ENCODE results near the gene CEMIP2. TPM values are rescaled to one million over a fixed set of nuclear protein-coding genes. Genes with fewer than 3 reads are reported as not detected.

Gene CEMIP2
- polyA plus RNA-seq, 3 donors from 2014 or later: 16.9 to 32.7 (median 21.8) TPM

DNA sequence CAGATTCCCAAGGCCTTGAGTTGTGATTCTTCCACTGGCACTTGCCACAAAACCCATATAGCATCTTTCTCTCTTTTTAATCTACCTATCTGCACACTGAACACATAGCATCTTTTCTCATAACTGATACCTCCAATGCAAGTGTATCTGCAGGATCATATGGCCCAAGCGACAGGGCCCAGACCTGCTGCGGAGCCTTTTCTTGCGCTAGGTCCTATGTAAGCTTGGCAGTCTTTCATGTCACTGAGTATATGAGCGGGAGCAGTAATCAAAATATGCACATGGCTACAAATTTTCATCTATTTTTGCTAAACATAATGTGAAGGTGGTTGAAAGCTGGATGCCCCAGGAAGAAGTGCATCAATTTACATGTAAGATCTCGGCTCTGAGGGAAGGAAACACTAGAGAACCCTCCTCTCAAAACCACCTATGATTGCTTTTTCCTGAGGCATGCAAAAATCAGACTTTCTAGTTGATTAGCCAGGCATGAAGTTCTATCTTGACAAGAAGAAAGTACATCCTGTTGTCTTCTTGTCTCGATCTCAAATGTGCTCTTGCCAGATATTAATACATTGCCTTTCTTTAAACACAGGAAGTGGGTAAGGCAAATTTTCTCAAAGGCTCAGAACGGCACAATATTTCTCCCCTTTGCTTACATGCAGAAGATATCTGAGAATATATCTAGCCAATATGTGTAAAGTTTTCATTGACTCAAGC, 26.9 kb upstream of the CEMIP2 start:
- peak; percentile 43 to 66 (median 57) for DNase-seq
- peaks cover 0 to 6% (median 0%) of the 10 kb centered on the region in 3 donors for H3K36me3 Mint-ChIP-seq
- H3K4me3 Mint-ChIP-seq: peak overlapping the region; percentile 55 to 86 (median 74)
- no peaks in the 10 kb centered on the region for H3K9me3 Mint-ChIP-seq
- peaks cover 48 to 62% of the 10 kb centered on the region in 2 donors for H3K4me1 Mint-ChIP-seq
- peaks cover 3 to 5% (median 3%) of the 10 kb centered on the region in 3 donors for H3K27me3 Mint-ChIP-seq (ENCODE audit: low read depth in 3 of 3)
- H3K27ac Mint-ChIP-seq: peak overlapping the region; percentile 87 to 98 (median 95)

DNA sequence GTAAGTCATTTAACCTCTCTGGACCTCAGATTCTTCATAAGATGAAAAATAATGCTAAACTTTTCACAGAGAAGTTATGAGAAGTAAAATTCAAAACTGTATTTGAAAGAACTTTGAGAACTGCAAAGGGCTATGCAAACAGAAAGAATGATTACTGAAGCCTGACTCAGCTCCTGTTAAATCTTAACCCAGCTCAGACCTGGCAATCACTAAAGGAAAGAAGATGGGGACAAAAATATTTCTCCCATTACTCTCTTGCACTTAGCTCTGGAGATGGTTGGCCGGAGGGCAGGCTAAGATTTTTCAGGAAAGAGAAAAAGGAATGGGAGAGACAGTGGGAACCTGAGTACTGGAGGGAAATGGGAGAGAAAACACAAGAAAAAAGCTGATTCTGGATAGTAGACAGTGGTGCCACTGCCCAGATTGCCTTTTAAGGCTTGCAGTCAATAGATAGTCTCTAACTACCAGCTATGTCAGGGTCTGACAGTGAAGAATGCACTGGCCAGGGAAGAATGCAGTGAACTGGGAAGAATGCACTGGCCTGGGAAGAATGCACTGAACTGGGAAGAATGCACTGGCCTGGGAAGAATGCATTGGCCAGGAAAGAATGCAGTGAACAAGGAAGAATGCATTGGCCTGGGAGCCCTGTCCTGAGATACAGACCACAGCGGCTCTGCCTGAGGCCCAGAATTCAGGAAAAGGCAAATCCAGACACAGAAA, 25.2 kb upstream of the CEMIP2 start:
- H3K4me1 Mint-ChIP-seq: peaks cover 48 to 62% of the 10 kb centered on the region in 2 donors
- H3K36me3 Mint-ChIP-seq: peaks cover 0 to 8% (median 0%) of the 10 kb centered on the region in 3 donors
- DNase-seq: no peak
- H3K9me3 Mint-ChIP-seq: no peaks in the 10 kb centered on the region
- H3K27me3 Mint-ChIP-seq (ENCODE audit: low read depth in 3 of 3): peaks cover 3 to 5% (median 3%) of the 10 kb centered on the region in 3 donors
- peak overlapping the region; percentile 87 to 98 (median 94) for H3K27ac Mint-ChIP-seq
- peak overlapping the region in 3 of 5 donors; percentile 21 to 30 (median 21) for H3K4me3 Mint-ChIP-seq

DNA sequence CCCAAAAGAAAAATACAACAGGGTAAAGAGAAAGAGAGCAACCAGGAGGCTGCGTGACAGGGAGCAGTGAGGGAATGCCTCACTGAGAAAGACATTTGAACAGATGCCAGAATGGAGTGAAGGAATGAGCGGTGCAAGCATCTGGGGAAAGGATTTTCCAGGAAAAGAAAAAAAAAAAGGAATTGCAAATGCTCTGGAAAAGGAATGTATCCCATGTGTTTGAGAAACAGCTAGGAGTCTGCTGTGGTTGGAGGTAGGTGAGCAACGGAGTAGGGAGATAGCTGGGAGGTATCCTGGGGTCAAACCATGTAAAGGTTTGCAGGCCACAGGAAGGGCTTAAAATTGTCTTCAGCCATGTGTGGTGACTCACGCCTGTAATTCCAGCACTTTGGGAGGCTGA, 23.6 kb upstream of the CEMIP2 start:
- Mint-ChIP-seq H3K4me1 (peaks cover 43 to 54% of the 10 kb centered on the region in 2 donors), H3K36me3 (peaks cover 0 to 8% (median 0%) of the 10 kb centered on the region in 3 donors)

DNA sequence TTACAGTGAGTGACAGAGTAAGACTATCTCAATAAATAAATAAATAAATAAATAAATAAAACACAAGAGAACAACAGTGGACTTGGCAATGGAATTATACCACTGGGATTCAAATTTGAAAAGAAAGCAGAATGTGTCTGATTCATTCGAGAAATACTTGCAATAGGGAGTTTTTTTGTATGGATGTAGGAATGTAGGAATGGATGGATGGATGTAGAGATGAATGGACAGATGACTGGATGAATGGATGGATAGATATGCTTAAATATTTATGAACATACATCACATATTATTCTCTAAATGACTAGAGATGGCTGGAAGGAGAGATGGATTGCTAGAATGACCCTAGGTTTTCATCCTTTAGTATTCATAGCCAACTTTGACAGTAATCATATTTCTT, 22.0 kb upstream of the CEMIP2 start:
- Mint-ChIP-seq H3K36me3 (peaks cover 0 to 8% (median 0%) of the 10 kb centered on the region in 3 donors), H3K27ac (peak overlapping the region in 2 of 6 donors; percentile 7 to 77), H3K4me3 (no peak overlapping the region), H3K27me3 (ENCODE audit: low read depth in 3 of 3) (peaks cover 3 to 5% (median 4%) of the 10 kb centered on the region in 3 donors), H3K4me1 (peaks cover 33 to 40% of the 10 kb centered on the region in 2 donors), H3K9me3 (no peaks in the 10 kb centered on the region)
- no peak for DNase-seq

More for the DNA sequence above, 23.6 kb upstream of the CEMIP2 start:
- Mint-ChIP-seq H3K27me3 (ENCODE audit: low read depth in 3 of 3) (peaks cover 3 to 5% (median 3%) of the 10 kb centered on the region in 3 donors), H3K4me3 (peak overlapping the region in 1 of 5 donors; percentile 8), H3K9me3 (no peaks in the 10 kb centered on the region), H3K27ac (peak overlapping the region; percentile 44 to 91 (median 72))
- no peak for DNase-seq

- Mint-ChIP-seq H3K27me3 (ENCODE audit: low read depth in 3 of 3) (peaks cover 2 to 13% (median 12%) of the 10 kb centered on the region in 3 donors), H3K27ac (peak overlapping the region; percentile 99 to 100 (median 100)), H3K36me3 (peaks cover 3 to 6% (median 5%) of the 10 kb centered on the region in 3 donors), H3K4me3 (peak overlapping the region; percentile 39 to 86 (median 73)), H3K9me3 (no peaks in the 10 kb centered on the region), H3K4me1 (peaks cover 69 to 70% of the 10 kb centered on the region in 2 donors)
- peak; percentile 91 to 93 (median 93) for DNase-seq
These were observed 14.8 kb upstream of the CEMIP2 start for GRCh38 chr9:71783120-71783523.

- no peaks in the 10 kb centered on the region for H3K9me3 Mint-ChIP-seq
- peaks cover 3 to 6% (median 5%) of the 10 kb centered on the region in 3 donors for H3K36me3 Mint-ChIP-seq
- H3K4me1 Mint-ChIP-seq: peaks cover 72% of the 10 kb centered on the region in 2 donors
- H3K4me3 Mint-ChIP-seq: peak overlapping the region; percentile 39 to 86 (median 73)
- peak overlapping the region; percentile 99 to 100 (median 100) for H3K27ac Mint-ChIP-seq
- H3K27me3 Mint-ChIP-seq (ENCODE audit: low read depth in 3 of 3): peaks cover 2 to 13% (median 12%) of the 10 kb centered on the region in 3 donors
- DNase-seq: peak; percentile 55 to 62 (median 61)
These were observed 13.1 kb upstream of the CEMIP2 start for GRCh38 chr9:71781391-71781790.

DNA sequence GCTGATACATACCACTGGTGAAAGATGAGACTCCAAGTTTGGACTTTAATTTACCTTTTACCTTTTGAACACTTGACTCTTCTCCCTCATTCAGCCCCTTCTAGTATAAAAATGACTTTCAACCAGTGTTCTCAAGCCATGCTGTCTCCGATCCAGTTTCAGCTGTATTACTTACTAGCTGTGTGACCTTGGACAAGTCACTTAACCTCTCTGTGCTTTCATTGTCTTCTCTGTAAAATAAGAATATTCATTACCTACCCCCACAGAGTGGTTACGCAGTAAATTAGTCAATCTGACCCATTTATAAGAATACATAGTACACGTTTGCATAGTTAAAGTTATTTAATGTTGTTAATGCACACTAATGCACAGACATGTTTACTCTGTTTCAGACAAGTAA, 12.6 kb upstream of the CEMIP2 start:
- H3K36me3 Mint-ChIP-seq: peaks cover 3 to 6% (median 5%) of the 10 kb centered on the region in 3 donors
- H3K4me3 Mint-ChIP-seq: peak overlapping the region; percentile 39 to 86 (median 73)
- H3K27me3 Mint-ChIP-seq (ENCODE audit: low read depth in 3 of 3): peaks cover 2 to 13% (median 12%) of the 10 kb centered on the region in 3 donors
- peaks cover 72 to 75% of the 10 kb centered on the region in 2 donors for H3K4me1 Mint-ChIP-seq
- H3K27ac Mint-ChIP-seq: peak overlapping the region; percentile 99 to 100 (median 100)
- H3K9me3 Mint-ChIP-seq: no peaks in the 10 kb centered on the region
- DNase-seq: no peak

DNA sequence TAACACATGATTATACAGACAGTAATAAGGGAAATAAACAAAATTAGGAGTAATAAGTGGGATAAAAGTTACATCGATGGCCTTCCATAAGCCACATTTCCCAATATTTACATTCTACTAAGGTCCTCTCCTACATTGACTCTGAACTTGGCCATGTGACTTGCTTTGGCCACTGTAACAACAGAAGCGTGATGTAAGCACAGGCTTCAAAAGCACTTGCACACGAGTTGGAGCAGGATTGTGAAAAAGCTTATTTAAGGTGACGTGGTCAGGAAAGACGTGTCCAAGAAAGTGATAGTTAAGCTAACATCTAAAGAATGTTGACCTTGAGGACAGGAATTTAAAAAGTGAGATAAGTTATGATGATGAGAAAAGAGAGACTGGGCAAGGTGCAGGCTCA, 9.8 kb upstream of the CEMIP2 start:
- Mint-ChIP-seq H3K4me3 (no peak overlapping the region), H3K27me3 (ENCODE audit: low read depth in 3 of 3) (peaks cover under 1 to 7% (median 5%) of the 10 kb centered on the region in 3 donors), H3K9me3 (no peaks in the 10 kb centered on the region), H3K36me3 (no peaks in the 10 kb centered on the region), H3K4me1 (peaks cover 70 to 79% of the 10 kb centered on the region in 2 donors), H3K27ac (peak overlapping the region; percentile 57 to 100 (median 77))
- no peak for DNase-seq

DNA sequence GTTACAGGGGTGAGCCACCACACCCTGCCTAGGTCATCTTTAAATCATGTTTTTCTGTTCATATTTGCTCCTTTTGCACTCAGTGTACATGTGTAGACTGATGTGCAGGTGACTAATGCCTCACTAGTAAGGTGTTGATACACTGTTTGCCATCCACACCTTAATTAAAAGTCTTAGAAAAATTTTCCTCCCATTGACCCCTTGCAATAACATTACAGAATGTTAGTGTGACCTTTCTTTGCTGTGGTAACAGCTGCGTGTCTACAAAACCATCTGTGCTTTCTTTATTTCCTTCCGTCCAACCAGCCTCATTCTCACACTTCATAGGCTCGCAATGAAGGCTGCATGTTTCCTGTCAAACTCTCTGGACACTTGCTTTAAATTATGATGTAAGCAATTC, 6.6 kb upstream of the CEMIP2 start:
- H3K4me3 Mint-ChIP-seq: peak overlapping the region; percentile 25 to 73 (median 65)

DNA sequence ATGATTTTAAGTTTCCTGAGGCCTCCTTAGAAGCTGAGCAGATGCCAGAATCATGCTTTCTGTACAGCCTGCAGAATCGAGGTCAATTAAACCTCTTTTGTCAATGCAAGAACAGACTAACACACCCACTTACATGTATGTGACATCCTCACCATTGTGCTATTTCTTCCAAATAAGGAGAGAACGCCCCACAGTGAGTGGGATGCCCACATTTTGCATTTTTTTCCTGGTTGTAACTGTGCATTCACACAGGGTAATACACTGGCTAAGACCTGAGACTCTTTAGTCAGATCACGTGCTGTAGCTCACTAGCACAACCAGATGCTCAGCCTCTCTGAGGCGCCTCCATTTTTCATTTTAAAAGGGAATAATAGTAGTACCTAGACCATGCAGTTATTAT, 4.4 kb upstream of the CEMIP2 start:
- peaks cover 7 to 12% (median 10%) of the 10 kb centered on the region in 3 donors for H3K27me3 Mint-ChIP-seq (ENCODE audit: low read depth in 3 of 3)

More for the DNA sequence above, 6.6 kb upstream of the CEMIP2 start:
- Mint-ChIP-seq H3K36me3 (no peaks in the 10 kb centered on the region), H3K4me1 (peaks cover 42 to 50% of the 10 kb centered on the region in 2 donors), H3K27ac (peak overlapping the region; percentile 74 to 93 (median 87)), H3K9me3 (no peaks in the 10 kb centered on the region), H3K27me3 (ENCODE audit: low read depth in 3 of 3) (peaks cover 0 to 6% (median 2%) of the 10 kb centered on the region in 3 donors)
- peak; percentile 62 to 72 (median 65) for DNase-seq

GRCh38 chr9:71770170-71770569, 1.9 kb upstream of the CEMIP2 start:
- Mint-ChIP-seq H3K27me3 (ENCODE audit: low read depth in 3 of 3) (peaks cover 14 to 16% (median 15%) of the 10 kb centered on the region in 3 donors), H3K9me3 (no peaks in the 10 kb centered on the region), H3K27ac (peak overlapping the region; percentile 92 to 98 (median 97)), H3K36me3 (no peaks in the 10 kb centered on the region), H3K4me3 (peak overlapping the region; percentile 93 to 96 (median 94)), H3K4me1 (peaks cover 47 to 55% of the 10 kb centered on the region in 2 donors)
- DNase-seq: no peak

More for the DNA sequence above, 4.4 kb upstream of the CEMIP2 start:
- Mint-ChIP-seq H3K27ac (peak overlapping the region in 3 of 6 donors; percentile 28 to 82 (median 40)), H3K4me1 (peaks cover 33 to 36% of the 10 kb centered on the region in 2 donors), H3K36me3 (no peaks in the 10 kb centered on the region), H3K4me3 (no peak overlapping the region), H3K9me3 (no peaks in the 10 kb centered on the region)
- DNase-seq: no peak

GRCh38 chr9:71769175-71770161, 1.2 kb upstream of the CEMIP2 start:
- H3K27ac Mint-ChIP-seq: peak overlapping the region; percentile 92 to 98 (median 97)
- peaks cover 46 to 56% of the 10 kb centered on the region in 2 donors for H3K4me1 Mint-ChIP-seq
- peaks cover 12 to 16% (median 15%) of the 10 kb centered on the region in 3 donors for H3K27me3 Mint-ChIP-seq (ENCODE audit: low read depth in 3 of 3)
- peak; percentile 65 to 73 (median 72) for DNase-seq
- no peaks in the 10 kb centered on the region for H3K9me3 Mint-ChIP-seq
- H3K36me3 Mint-ChIP-seq: no peaks in the 10 kb centered on the region
- peak overlapping the region; percentile 93 to 96 (median 94) for H3K4me3 Mint-ChIP-seq
